Lower lobe of right lung (tissue), 2 donors: ENCODE data around the gene MAP7. TPM values are rescaled to one million over a fixed set of nuclear protein-coding genes. Genes with fewer than 3 reads are reported as not detected.

Source experiments
- ATAC-seq, 2 donors: fragments of 200-7000 bp; cut with Tn5 transposase; one replicate each; pipeline ENCODE4 v1.9.1; 2020 to 2022; ENCODE audit warnings: mild to moderate bottlenecking in 2 of 2, moderate library complexity in 2 of 2
- DNase-seq: peaks from one replicate; pipeline ENCODE4 v3.0.0-alpha.2; 2020
- H3K27ac ChIP-seq: fragments of 200-600 bp; one replicate; pipeline ENCODE4 v1.8.0; 2022
- H3K27me3 ChIP-seq: fragments of 200-600 bp; one replicate; pipeline ENCODE4 v1.8.0; 2022; ENCODE audit warnings: low read depth
- H3K36me3 ChIP-seq: fragments of 200-600 bp; one replicate; pipeline ENCODE4 v1.8.0; 2022; ENCODE audit warnings: mild to moderate bottlenecking
- H3K4me1 ChIP-seq: fragments of 200-600 bp; one replicate; pipeline ENCODE4 v1.8.0; 2022
- H3K4me3 ChIP-seq: fragments of 200-600 bp; one replicate; pipeline ENCODE4 v1.8.0; 2022; ENCODE audit warnings: mild to moderate bottlenecking
- H3K9me3 ChIP-seq: fragments of 200-600 bp; one replicate; pipeline ENCODE4 v1.8.0; 2022
- intact Hi-C: fragments of 100-400 bp; cut with DNase I; formaldehyde crosslinking; loops from one replicate; pipeline ENCODE4 v1.11.0; 2022
- total RNA-seq: library from RNA; stranded (reverse); fragmentation: NEBNext Ultra II Directional; extraction: Animal tissue kit (Norgen Biotek cat#: 25700); gene quantifications from one replicate; pipeline ENCODE4 v1.2.1, GENCODE V29; 2021
- TF ChIP-seq, protein P1 (sequence below): fragments of 200-600 bp; IDR thresholded peaks from one replicate; pipeline ENCODE4 v1.8.0; 2022; ENCODE audit warnings: antibody characterized with exemption, mild to moderate bottlenecking
- donor health status: DM: no; HTN: yes; CAD: no; lungs with severe emphysema.

Gene MAP7
- total RNA-seq, 1 donor from 2014 or later, result 18.3 TPM

DNA sequence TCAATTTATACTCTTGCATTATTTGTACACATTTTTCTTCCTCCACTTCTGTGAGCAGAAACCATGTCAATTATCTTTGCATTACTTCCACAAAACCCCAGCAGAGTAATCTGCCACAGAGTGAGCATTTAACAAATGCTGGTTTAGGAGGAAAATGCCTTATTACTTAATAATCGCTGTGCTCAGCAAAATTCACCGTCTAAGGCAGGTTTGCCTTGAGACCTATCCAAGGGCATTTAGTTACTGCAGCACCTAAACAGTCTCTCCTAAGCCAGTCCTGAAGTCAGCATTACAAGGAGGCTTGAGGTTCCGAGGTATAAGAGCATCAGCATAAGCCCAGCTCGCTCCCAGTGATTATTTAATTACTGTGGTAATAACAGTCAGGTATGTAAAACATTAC is 28.3 kb downstream of the MAP7 start:
- intact Hi-C loops, result no loop called here
- no peak for DNase-seq
- no peaks in the 10 kb centered on the region for H3K9me3 ChIP-seq
- ATAC-seq, result no peak
- H3K27ac ChIP-seq, result no peak overlapping the region
- H3K36me3 ChIP-seq, result no peaks in the 10 kb centered on the region
- peaks cover 13% of the 10 kb centered on the region for H3K4me1 ChIP-seq
- H3K27me3 ChIP-seq, result no peaks in the 10 kb centered on the region
- TF ChIP-seq, protein P1, sequence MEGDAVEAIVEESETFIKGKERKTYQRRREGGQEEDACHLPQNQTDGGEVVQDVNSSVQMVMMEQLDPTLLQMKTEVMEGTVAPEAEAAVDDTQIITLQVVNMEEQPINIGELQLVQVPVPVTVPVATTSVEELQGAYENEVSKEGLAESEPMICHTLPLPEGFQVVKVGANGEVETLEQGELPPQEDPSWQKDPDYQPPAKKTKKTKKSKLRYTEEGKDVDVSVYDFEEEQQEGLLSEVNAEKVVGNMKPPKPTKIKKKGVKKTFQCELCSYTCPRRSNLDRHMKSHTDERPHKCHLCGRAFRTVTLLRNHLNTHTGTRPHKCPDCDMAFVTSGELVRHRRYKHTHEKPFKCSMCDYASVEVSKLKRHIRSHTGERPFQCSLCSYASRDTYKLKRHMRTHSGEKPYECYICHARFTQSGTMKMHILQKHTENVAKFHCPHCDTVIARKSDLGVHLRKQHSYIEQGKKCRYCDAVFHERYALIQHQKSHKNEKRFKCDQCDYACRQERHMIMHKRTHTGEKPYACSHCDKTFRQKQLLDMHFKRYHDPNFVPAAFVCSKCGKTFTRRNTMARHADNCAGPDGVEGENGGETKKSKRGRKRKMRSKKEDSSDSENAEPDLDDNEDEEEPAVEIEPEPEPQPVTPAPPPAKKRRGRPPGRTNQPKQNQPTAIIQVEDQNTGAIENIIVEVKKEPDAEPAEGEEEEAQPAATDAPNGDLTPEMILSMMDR, result no peak
- no peak overlapping the region for H3K4me3 ChIP-seq

DNA sequence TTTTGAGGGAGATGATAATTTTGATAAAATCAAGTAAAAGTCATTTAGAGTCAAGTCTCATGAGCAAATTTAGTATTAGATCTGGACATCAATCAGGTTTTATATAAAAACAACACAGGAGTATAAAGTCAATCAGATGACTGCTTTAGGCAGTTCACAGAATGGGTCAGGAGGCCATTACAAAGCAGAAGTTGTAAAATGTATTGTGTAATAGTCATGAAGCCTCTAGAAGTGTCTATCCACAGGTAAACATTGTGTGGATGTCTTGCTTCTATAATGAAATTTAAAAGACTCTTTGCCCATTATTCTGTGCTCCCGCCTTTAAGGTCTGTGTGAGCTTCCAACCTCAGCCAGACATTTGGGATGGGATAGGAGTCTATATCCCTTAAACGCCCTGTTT is 28.8 kb downstream of the MAP7 start:
- intact Hi-C loops, result no loop called here
- Histone ChIP-seq H3K36me3 (no peaks in the 10 kb centered on the region), H3K4me1 (peaks cover 8% of the 10 kb centered on the region), H3K27ac (no peak overlapping the region), H3K9me3 (no peaks in the 10 kb centered on the region), H3K4me3 (no peak overlapping the region), H3K27me3 (no peaks in the 10 kb centered on the region)
- no peak for ATAC-seq
- DNase-seq, result no peak
- TF ChIP-seq, protein P1, result no peak

DNA sequence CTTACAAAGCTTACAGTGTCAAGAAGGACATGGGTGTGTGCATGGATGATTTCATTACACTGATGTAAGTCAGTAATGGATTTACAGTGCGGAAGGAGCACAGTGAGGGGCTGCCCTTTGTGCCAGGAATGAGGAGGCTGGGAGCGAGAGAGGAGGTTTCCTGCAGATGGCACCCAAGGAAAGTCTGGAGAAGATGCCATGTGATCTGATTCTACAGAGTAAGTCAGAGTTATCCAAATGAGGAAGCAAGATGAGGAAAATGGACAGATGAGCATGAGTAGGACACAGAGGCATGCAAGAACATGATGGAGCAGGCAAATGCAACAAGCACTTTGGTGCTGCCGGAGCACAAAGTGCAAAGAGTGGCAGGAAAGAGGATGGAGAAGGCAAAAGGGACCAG is 29.7 kb downstream of the MAP7 start:
- Histone ChIP-seq H3K9me3 (no peaks in the 10 kb centered on the region), H3K27ac (no peak overlapping the region), H3K4me3 (no peak overlapping the region), H3K36me3 (no peaks in the 10 kb centered on the region), H3K27me3 (no peaks in the 10 kb centered on the region), H3K4me1 (peaks cover 2% of the 10 kb centered on the region)
- intact Hi-C loops, result no loop called here
- ATAC-seq, result no peak
- TF ChIP-seq, protein P1, result no peak
- no peak for DNase-seq

DNA sequence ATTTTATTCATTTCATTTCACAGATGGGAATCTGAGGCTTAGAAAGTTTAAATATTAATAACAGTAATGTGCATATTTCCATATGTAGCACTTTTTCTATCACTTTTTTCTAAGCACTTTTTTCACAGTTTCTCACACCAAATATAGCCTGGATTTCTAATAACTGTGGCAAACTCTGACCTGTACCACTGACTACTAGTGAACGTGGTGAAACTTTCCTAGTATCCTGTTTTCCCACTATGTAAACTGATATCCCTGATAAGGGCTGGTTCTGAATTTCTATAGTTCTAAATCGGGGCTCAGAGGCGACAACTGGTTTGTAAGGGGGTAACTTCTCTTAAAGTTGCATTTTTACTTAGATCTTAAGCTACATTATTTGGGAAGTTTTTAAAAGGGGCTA is 32.6 kb downstream of the MAP7 start:
- Histone ChIP-seq H3K36me3 (no peaks in the 10 kb centered on the region), H3K4me3 (no peak overlapping the region), H3K4me1 (no peaks in the 10 kb centered on the region), H3K27ac (no peak overlapping the region), H3K27me3 (no peaks in the 10 kb centered on the region), H3K9me3 (no peaks in the 10 kb centered on the region)
- no peak for ATAC-seq
- intact Hi-C loops, result no loop called here
- DNase-seq, result no peak
- TF ChIP-seq, protein P1, result no peak

DNA sequence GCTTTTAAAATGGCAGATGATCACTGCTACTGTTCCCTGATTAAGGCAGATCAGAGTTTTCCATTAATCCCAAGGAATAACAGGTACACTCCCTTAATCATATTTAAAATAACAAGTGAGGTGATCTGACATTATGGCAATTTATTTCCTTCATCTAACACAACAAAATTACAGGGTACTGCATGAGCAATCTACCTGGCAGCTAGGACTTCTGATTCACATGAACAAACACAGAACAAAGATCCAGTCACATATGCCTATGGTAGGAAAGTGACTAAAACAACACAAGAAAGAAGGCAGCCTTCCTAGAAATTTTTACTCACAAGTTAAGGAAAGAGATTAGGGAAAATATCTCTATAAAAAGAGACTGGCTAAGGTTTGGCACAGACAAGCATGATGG is 33.2 kb downstream of the MAP7 start:
- intact Hi-C loops, result no loop called here
- no peak overlapping the region for H3K4me3 ChIP-seq

More for the DNA sequence above, 33.2 kb downstream of the MAP7 start:
- Histone ChIP-seq H3K9me3 (no peaks in the 10 kb centered on the region), H3K4me1 (no peaks in the 10 kb centered on the region), H3K27ac (no peak overlapping the region), H3K36me3 (no peaks in the 10 kb centered on the region), H3K27me3 (no peaks in the 10 kb centered on the region)
- TF ChIP-seq, protein P1, result no peak
- DNase-seq (no peak), ATAC-seq (no peak)
